Measurements from ENCODE around the gene TYMP.

- no peak for TF ChIP-seq CTCF (optimal IDR thresholded peaks at IDR 0.05 in 1 of 3, IDR thresholded peaks at IDR 0.05 in 1 of 3, conservative IDR thresholded peaks at IDR 0.05 in 1 of 3; ENCODE audit: extremely low read depth in 1 of 3, insufficient read depth in 2 of 3, low read length in 3 of 3)
- no peak for TF ChIP-seq EZH2 (IDR thresholded peaks at IDR 0.05; ENCODE audit: low read length)
Measured at GRCh38 chr22:50531962-50532674, 2.3 kb upstream of the TYMP start.

Measured in keratinocyte (primary cell).